Stomach (tissue), 4 donors: ENCODE results near the gene CTBP1.

Experiments
- EP300 ChIP-seq: sonication (generic); formaldehyde crosslinking; IDR thresholded peaks from one replicate; pipeline ENCODE4 v1.6.1; 2017; ENCODE audit warnings: antibody characterized with exemption
- POLR2A ChIP-seq, 4 donors: fragments of 450-650 bp; IDR thresholded peaks; one replicate each; pipeline ENCODE4 v1.6.1; 2016; ENCODE audit warnings: antibody characterized with exemption in 4 of 4, control low read depth in 2 of 4, mild to moderate bottlenecking in 1 of 4, moderate library complexity in 1 of 4
- POLR2AphosphoS5 ChIP-seq, 3 donors: sonication (generic); formaldehyde crosslinking; IDR thresholded peaks; one replicate each; pipeline ENCODE4 v1.6.1; 2016; ENCODE audit warnings: antibody characterized with exemption in 3 of 3
- TF ChIP-seq, protein P1 (sequence below), 7 experiments: fragments of 450-650 bp in 4 of 7; fragments of 200-600 bp in 3 of 7; sonication (generic) in 3 of 7; IDR thresholded peaks; one replicate each; pipeline ENCODE4 v1.5.1; 2016 to 2019; ENCODE audit warnings: antibody characterized with exemption in 7 of 7, control low read depth in 2 of 7, mild to moderate bottlenecking in 1 of 7

DNA sequence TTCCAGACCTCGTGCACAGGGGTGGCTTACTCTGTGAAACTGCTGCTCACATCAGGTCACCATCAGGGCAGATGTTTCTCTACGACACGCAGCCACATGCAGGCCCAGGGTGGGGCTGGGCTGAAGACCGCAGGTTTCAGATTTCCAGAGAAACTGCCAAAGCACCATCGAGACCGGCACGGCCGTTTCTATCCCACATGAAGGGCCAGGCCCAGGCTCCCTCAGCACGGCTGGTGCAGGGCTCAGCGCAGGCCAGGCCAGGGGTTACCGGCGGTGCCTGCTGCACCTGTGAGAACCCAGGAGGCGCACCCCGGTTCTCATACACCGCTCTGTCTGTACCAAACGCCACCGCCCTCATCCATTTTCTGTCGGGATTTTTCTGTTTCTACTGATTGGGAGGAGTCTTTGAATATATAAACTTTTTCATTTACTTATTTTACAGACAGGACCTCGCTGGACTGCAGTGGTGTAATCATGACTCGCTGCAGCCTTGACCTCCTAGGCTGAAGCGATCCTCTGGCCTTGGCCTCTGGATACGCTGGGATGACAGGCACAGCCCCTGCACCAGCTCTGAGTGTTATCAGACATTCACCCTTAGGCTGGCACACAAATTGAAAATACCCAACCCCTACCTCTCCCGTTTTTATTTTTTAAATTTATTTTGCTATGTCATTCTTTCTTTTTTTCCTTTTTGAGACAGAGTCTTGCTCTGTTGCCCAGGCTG is 17.1 kb downstream of the CTBP1 start:
- TF ChIP-seq, protein P1, sequence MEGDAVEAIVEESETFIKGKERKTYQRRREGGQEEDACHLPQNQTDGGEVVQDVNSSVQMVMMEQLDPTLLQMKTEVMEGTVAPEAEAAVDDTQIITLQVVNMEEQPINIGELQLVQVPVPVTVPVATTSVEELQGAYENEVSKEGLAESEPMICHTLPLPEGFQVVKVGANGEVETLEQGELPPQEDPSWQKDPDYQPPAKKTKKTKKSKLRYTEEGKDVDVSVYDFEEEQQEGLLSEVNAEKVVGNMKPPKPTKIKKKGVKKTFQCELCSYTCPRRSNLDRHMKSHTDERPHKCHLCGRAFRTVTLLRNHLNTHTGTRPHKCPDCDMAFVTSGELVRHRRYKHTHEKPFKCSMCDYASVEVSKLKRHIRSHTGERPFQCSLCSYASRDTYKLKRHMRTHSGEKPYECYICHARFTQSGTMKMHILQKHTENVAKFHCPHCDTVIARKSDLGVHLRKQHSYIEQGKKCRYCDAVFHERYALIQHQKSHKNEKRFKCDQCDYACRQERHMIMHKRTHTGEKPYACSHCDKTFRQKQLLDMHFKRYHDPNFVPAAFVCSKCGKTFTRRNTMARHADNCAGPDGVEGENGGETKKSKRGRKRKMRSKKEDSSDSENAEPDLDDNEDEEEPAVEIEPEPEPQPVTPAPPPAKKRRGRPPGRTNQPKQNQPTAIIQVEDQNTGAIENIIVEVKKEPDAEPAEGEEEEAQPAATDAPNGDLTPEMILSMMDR (IDR thresholded peaks at IDR 0.05): no peak
- TF ChIP-seq POLR2AphosphoS5 (IDR thresholded peaks at IDR 0.05): no peak
- TF ChIP-seq EP300: no peak
- no peak for TF ChIP-seq POLR2A (IDR thresholded peaks at IDR 0.05)
